Liver (tissue), 9 donors: ENCODE measurements around the gene FKBP15. TPM values are rescaled to one million over a fixed set of nuclear protein-coding genes. Genes with fewer than 3 reads are reported as not detected.

Experiments used
- DNase-seq: peaks from one replicate; pipeline ENCODE4 v3.0.0-alpha.2; 2017; ENCODE audit warnings: low spot score
- H3K27ac ChIP-seq, 2 donors: one replicate each; pipeline ENCODE4 v1.7.0; 2013; ENCODE audit warnings: inconsistent platforms in 2 of 2, low read length in 2 of 2, control low read depth in 1 of 2, low read depth in 1 of 2, mild to moderate bottlenecking in 1 of 2
- H3K27me3 ChIP-seq, 4 donors: one replicate each; pipeline versions ENCODE4 v1.6.1 to v1.7.0; 2013; ENCODE audit warnings: low read length in 3 of 4, inconsistent platforms in 1 of 4, mild to moderate bottlenecking in 1 of 4, moderate library complexity in 1 of 4; ENCODE audit not compliant: control insufficient read depth in 4 of 4, insufficient read depth in 4 of 4
- H3K36me3 ChIP-seq, 4 donors: one replicate each; pipeline versions ENCODE4 v1.6.1 to v1.7.0; 2013; ENCODE audit warnings: low read length in 3 of 4, mild to moderate bottlenecking in 3 of 4, low read depth in 1 of 4, moderate library complexity in 1 of 4; ENCODE audit not compliant: control insufficient read depth in 4 of 4, insufficient read depth in 3 of 4
- H3K4me1 ChIP-seq, 4 donors: one replicate each; pipeline versions ENCODE4 v1.6.1 to v1.7.0; 2013; ENCODE audit warnings: low read length in 3 of 4, mild to moderate bottlenecking in 3 of 4, moderate library complexity in 1 of 4; ENCODE audit not compliant: control insufficient read depth in 4 of 4, insufficient read depth in 4 of 4
- H3K4me3 ChIP-seq, 3 donors: one replicate each; pipeline versions ENCODE4 v1.6.1 to v1.7.0; 2013; ENCODE audit warnings: low read length in 3 of 3, control low read depth in 1 of 3, low read depth in 1 of 3, mild to moderate bottlenecking in 1 of 3
- H3K9ac ChIP-seq, 2 donors: one replicate each; pipeline ENCODE4 v1.7.0; 2013; ENCODE audit warnings: low read length in 2 of 2, mild to moderate bottlenecking in 2 of 2, moderate library complexity in 2 of 2, control low read depth in 1 of 2, low read depth in 1 of 2
- H3K9me3 ChIP-seq, 4 donors: one replicate each; pipeline versions ENCODE4 v1.6.1 to v1.7.0; 2013; ENCODE audit warnings: low read length in 3 of 4; ENCODE audit not compliant: control insufficient read depth in 4 of 4
- EGR1 ChIP-seq, 2 donors: IDR thresholded peaks; 2 replicates each; pipeline ENCODE4 v1.6.1; 2016 to 2018; ENCODE audit warnings: antibody characterized with exemption in 2 of 2, low read depth in 2 of 2
- FOXA1 ChIP-seq: IDR thresholded peaks from 2 replicates; pipeline ENCODE4 v1.6.1; 2016; ENCODE audit warnings: antibody characterized with exemption
- HNF4A ChIP-seq, 2 donors: conservative IDR thresholded peaks; 2 replicates each; pipeline ENCODE4 v1.6.1; 2016; ENCODE audit warnings: antibody characterized with exemption in 2 of 2, mild to moderate bottlenecking in 2 of 2
- HNF4G ChIP-seq: IDR thresholded peaks from 2 replicates; pipeline ENCODE4 v1.6.1; 2016; ENCODE audit warnings: antibody characterized with exemption
- JUND ChIP-seq, 2 donors: IDR thresholded peaks; 2 replicates each; pipeline ENCODE4 v1.6.1; 2016; ENCODE audit warnings: antibody characterized with exemption in 2 of 2
- NR2F2 ChIP-seq: IDR thresholded peaks from 2 replicates; pipeline ENCODE4 v1.6.1; 2016; ENCODE audit warnings: antibody characterized with exemption
- RXRA ChIP-seq, 2 donors: IDR thresholded peaks; 2 replicates each; pipeline ENCODE4 v1.6.1; 2017 to 2018; ENCODE audit warnings: antibody characterized with exemption in 2 of 2, mild to moderate bottlenecking in 1 of 2
- SP1 ChIP-seq: IDR thresholded peaks from 2 replicates; pipeline ENCODE4 v1.6.1; 2018; ENCODE audit warnings: antibody characterized with exemption, mild to moderate bottlenecking
- TAF1 ChIP-seq: conservative IDR thresholded peaks from 2 replicates; pipeline ENCODE4 v1.6.1; 2016; ENCODE audit warnings: antibody characterized with exemption, mild to moderate bottlenecking
- YY1 ChIP-seq: IDR thresholded peaks from 2 replicates; pipeline ENCODE4 v1.6.1; 2016; ENCODE audit warnings: antibody characterized with exemption, mild to moderate bottlenecking
- WGBS: extraction: QIAGEN DNeasy Blood & Tissue Kit; methylation state at CpG from one replicate; pipeline ENCODE4 v1.1.7; 2013; 5-methylcytosine and 5-hydroxymethylcytosine counted together
- polyA plus RNA-seq, 2 donors: library from polyadenylated mRNA; stranded (reverse) in 1 of 2; unstranded in 1 of 2; fragments of 200-250 nt in 1 of 2; fragments of >200 nt in 1 of 2; fragmentation: Nextera tagmentation in 1 of 2; extraction: Ambion mirVana in 1 of 2; gene quantifications; one replicate each; pipeline versions ENCODE4 v1.2.1 to v1.2.3, GENCODE V29; 2013 to 2015
- total RNA-seq, 2 donors: library from RNA; depleted of rRNA; stranded (reverse); fragments of >200 nt; gene quantifications; one replicate each; pipeline ENCODE4 v1.2.3, GENCODE V29; 2014
- TF ChIP-seq, protein P1 (sequence below): IDR thresholded peaks from 2 replicates; pipeline ENCODE4 v1.6.1; 2016; ENCODE audit warnings: antibody characterized with exemption
- donor health status: healthy.
- donor health status: healthy.
- donor health status: healthy.
- donor health status: healthy.
- donor health status: healthy.

The FKBP15 gene
- total and polyA plus RNA-seq, 4 donors = 6.2 to 18.2 (median 12.9) TPM

DNA sequence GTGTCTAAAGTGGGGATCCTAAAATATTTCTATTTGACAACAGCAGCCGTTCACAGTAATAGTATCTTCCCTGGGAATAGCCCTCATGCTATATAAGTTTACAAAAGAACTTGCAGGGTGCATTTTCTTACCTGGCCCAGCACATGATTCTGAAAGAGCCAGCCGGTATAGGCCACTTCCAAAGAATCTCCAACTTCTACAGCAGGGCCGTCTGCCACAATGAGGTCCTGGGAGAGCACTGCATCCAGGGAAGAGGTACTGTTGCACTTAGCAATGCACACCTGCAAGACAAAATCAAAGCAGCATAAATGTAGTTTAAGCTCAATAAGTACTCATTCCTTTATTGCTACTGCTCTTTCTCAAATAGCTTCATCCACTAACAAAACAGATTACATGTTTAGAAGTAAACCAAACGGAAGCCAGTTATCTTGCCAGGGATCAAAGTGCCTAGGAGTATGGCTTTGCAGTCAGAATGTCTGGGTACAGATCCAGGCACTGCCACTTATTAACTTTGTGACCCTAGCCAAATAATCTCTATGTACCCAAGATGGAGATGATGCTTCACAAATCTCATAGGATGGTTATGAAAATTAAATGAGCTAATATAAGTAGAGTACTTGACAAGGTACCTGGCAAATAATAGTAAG, 21.3 kb downstream of the FKBP15 start (continued):
- TF ChIP-seq RXRA (IDR thresholded peaks at IDR 0.05) = peak; percentile 55 to 61
- TF ChIP-seq, protein P1, sequence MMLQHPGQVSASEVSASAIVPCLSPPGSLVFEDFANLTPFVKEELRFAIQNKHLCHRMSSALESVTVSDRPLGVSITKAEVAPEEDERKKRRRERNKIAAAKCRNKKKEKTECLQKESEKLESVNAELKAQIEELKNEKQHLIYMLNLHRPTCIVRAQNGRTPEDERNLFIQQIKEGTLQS = no peak
- TF ChIP-seq HNF4G = peak; percentile 51
- no peak for TF ChIP-seq TAF1
- peak; percentile 45 for TF ChIP-seq SP1

DNA sequence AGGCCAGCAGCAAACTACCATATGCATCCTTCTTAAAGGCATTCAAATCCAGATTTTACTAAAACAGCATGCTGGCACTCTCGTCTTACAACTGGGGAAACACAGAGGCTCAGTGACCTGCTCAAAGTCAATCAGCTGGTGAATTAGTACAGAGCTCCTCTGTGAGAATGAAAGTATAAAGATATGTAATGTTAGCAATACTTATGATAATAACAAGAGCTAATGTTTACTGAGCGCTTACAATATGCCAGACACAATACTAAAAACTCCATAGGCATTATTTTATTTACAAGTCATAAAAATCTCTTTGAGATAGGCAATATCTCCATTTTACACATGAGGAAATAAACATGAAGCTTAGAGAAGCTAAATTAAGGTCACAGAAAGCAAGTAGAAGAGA, 28.6 kb downstream of the FKBP15 start:
- H3K4me3 ChIP-seq = no peak overlapping the region

DNA sequence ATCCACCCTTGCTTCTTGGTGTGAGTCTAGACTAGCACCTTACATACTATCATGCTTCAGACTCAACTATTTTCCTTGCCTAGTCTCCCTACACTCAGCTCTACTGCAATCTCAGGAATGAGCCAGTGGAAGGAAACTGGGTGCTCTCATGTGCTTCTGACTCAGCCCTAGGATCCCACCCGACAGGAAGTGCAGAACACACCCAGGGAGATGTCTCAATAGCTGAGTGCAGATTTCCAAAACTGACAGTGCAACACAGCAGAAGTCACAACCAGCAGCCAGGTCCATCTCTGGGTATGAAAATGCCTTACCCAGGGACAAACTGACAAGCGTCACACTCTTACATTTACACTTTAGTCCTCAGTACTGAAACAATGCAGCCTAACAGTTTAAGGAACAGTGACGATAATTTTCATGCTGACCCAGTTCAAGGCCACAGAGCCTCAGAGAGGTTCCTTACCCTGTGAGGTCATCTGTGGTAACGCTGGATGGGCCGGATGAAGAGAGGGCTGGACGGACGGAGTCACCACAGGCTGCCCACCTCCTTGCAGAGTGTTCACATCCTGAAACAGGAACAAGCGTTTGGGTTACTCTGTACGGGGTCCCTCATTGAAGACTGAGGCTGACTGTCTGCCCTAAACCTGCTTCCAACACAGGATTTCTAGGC, 33.0 kb downstream of the FKBP15 start:
- Histone ChIP-seq H3K36me3 (peaks cover 11 to 67% (median 57%) of the 10 kb centered on the region in 4 donors), H3K9me3 (no peaks in the 10 kb centered on the region), H3K4me3 (no peak overlapping the region), H3K9ac (no peak overlapping the region), H3K27ac (peak overlapping the region; percentile 4 to 9), H3K4me1 (peaks cover 0 to 1% (median 0%) of the 10 kb centered on the region in 4 donors), H3K27me3 (no peaks in the 10 kb centered on the region)
- no peak for DNase-seq
- WGBS = 74% methylated on average over 9 of the region's 9 CpGs
- TF ChIP-seq TAF1 (no peak), JUND (IDR thresholded peaks at IDR 0.05) (peak in 1 of 2 donors; percentile 28), SP1 (peak; percentile 6), NR2F2 (peak; percentile 17), EGR1 (IDR thresholded peaks at IDR 0.05; ENCODE audit: low read depth in 2 of 2) (no peak)

More for the DNA sequence above, 28.6 kb downstream of the FKBP15 start:
- no peak overlapping the region for H3K27ac ChIP-seq
- peaks cover 0 to 1% (median 0%) of the 10 kb centered on the region in 4 donors for H3K4me1 ChIP-seq
- no peak overlapping the region for H3K9ac ChIP-seq
- H3K9me3 ChIP-seq = no peaks in the 10 kb centered on the region
- WGBS = 85% methylated on average over 2 of the region's 2 CpGs
- no peak for TF ChIP-seq HNF4A (conservative IDR thresholded peaks at IDR 0.05)
- TF ChIP-seq HNF4G = no peak
- DNase-seq = no peak
- no peaks in the 10 kb centered on the region for H3K27me3 ChIP-seq
- peaks cover under 1 to 40% (median 33%) of the 10 kb centered on the region in 4 donors for H3K36me3 ChIP-seq

DNA sequence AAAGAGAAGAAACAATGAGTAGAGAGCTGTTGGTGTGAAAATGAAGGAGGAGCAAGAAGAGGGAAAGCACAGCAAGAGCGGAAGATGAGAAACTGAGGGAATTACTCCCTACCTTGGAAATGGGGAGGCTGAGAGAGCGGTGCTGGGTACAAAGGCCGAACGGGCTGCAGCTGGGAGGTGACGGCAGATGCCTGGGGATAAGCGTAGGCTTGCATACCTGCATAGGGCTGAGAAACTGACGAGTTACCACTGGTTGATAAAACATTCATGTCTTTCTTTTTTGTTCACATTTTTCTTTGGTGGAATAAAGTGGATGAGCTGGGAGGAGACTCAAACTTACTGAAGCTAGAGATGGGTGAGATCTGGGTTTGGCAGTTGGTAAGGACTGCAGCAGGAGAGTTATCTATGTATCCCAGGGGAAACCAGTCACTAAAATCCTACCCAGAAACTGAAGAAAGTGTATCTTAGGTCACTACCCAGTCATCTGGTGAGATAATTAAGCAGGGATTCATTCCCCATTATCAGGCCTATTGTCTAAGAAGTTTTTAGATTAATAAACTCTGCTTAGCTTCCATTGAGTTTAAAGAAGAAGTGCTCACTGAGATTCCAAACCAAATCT, 34.8 kb downstream of the FKBP15 start:
- Histone ChIP-seq H3K9ac (no peak overlapping the region), H3K4me3 (no peak overlapping the region), H3K27me3 (no peaks in the 10 kb centered on the region), H3K4me1 (no peaks in the 10 kb centered on the region), H3K9me3 (no peaks in the 10 kb centered on the region), H3K27ac (no peak overlapping the region), H3K36me3 (peaks cover 13 to 76% (median 69%) of the 10 kb centered on the region in 4 donors)
- DNase-seq = no peak
- no peak for TF ChIP-seq FOXA1
- TF ChIP-seq JUND (IDR thresholded peaks at IDR 0.05) = no peak
- no peak for TF ChIP-seq YY1
- 97% methylated on average over 7 of the region's 7 CpGs for WGBS
